ENCODE results near the gene PROX2. TPM values are rescaled to one million over a fixed set of nuclear protein-coding genes. Genes with fewer than 3 reads are reported as not detected.

PROX2 gene
- total and polyA plus RNA-seq, 2 donors (not counting 3 experiments of a cell fraction or from before 2014, with no cell fraction given), result 0.01 TPM; not detected in 1

GRCh38 chr14:74913393-74913910, 37.5 kb upstream of the PROX2 start:
- POLR2A ChIA-PET, result no interaction called here
- Histone ChIP-seq H3K36me3 (ENCODE audit: control insufficient read depth in 2 of 2, extremely low read depth in 1 of 2, insufficient read depth in 2 of 2, low read length in 2 of 2) (no peaks in the 10 kb centered on the region), H3K4me3 (replicated peaks in 1 of 3; ENCODE audit: insufficient read depth in 1 of 3, low read depth in 1 of 3, low read length in 3 of 3) (no peak overlapping the region), H3K9me3 (replicated peaks; ENCODE audit: control insufficient read depth, insufficient read depth, low read length) (no peaks in the 10 kb centered on the region), H3K9me1 (replicated peaks; ENCODE audit: control insufficient read depth, extremely low read depth, insufficient read depth, low read length) (no peaks in the 10 kb centered on the region), H3K79me2 (ENCODE audit: control insufficient read depth, insufficient read depth, low read length) (no peaks in the 10 kb centered on the region), H3K27ac (ENCODE audit: insufficient read depth, low read depth, low read length) (no peak overlapping the region), H3K4me2 (ENCODE audit: insufficient read depth, low read length) (no peak overlapping the region), H3K9ac (replicated peaks; ENCODE audit: extremely low read depth, insufficient read depth, low read length) (no peak overlapping the region), H3K27me3 (ENCODE audit: control insufficient read depth in 2 of 2, insufficient read depth in 2 of 2, low read length in 2 of 2) (no peaks in the 10 kb centered on the region), H3K4me1 (ENCODE audit: control insufficient read depth, extremely low read depth, insufficient read depth, low read length) (peaks cover 7% of the 10 kb centered on the region), H4K20me1 (replicated peaks; ENCODE audit: control insufficient read depth, extremely low read depth, insufficient read depth, low read length) (no peaks in the 10 kb centered on the region), H2AFZ (ENCODE audit: low read depth, low read length) (no peak overlapping the region)
- FAIRE-seq (no peak), DNase-seq (ENCODE audit: low read depth, low spot score) (no peak)
- dilution Hi-C loops (cut with MboI; ENCODE audit: extremely low pct_ligation_motif_present, low sequenced_read_pairs) (no loop called here), intact Hi-C loops (cut with micrococcal nuclease) (no loop called here)
- CTCF ChIA-PET, result interaction anchor here (0.7 to 3.5 kb wide), 2 partner anchors 32 to 175 kb away, joined by 3 to 29 read pairs; no protein-coding TSS in a partner anchor
- BruUV-seq (replicated peaks), result no TSS peak
- TF ChIP-seq FOS (IDR thresholded peaks at IDR 0.05; ENCODE audit: borderline replicate concordance, insufficient read depth, low read length) (no peak), GATA2 (IDR thresholded peaks at IDR 0.05; ENCODE audit: insufficient read depth, insufficient read length, low read depth, low read length) (no peak), JUN (IDR thresholded peaks at IDR 0.05; ENCODE audit: borderline replicate concordance, insufficient read depth, insufficient read length, low read depth) (no peak), MAX (IDR thresholded peaks at IDR 0.05; ENCODE audit: insufficient read depth, insufficient read length) (no peak), MYC (IDR thresholded peaks at IDR 0.05; ENCODE audit: low read depth, low read length) (no peak), CTCF (IDR thresholded peaks at IDR 0.05; ENCODE audit: extremely low read depth in 1 of 2, insufficient read depth in 1 of 2, low read depth in 1 of 2, low read length in 2 of 2) (no peak), POLR2A (IDR thresholded peaks at IDR 0.05; ENCODE audit: low read depth, low read length) (no peak), EZH2 (IDR thresholded peaks at IDR 0.05; ENCODE audit: borderline replicate concordance, low read depth, low read length, severe bottlenecking) (no peak), POLR2AphosphoS5 (IDR thresholded peaks at IDR 0.05; ENCODE audit: insufficient read depth, low read depth, low read length) (no peak)
